CD14-positive monocyte (primary cell): ENCODE results near the gene SLC5A5. TPM values are rescaled to one million over a fixed set of nuclear protein-coding genes. Genes with fewer than 3 reads are reported as not detected.

Source experiments
- DNase-seq, 3 donors: peaks; one replicate each; pipeline ENCODE4 v3.0.0-alpha.2; 2011 to 2022
- H2AFZ ChIP-seq: 2 replicates; pipeline ENCODE4 v1.6.0; 2012; ENCODE audit warnings: mild to moderate bottlenecking, low read depth, low read length, inconsistent platforms; ENCODE audit not compliant: insufficient read depth, poor library complexity, severe bottlenecking
- H3K27ac ChIP-seq, 2 donors: 1 replicate in 1 of 2; 2 replicates in 1 of 2; pipeline ENCODE4 v1.5.1; 2012 to 2013; ENCODE audit warnings: low read length in 2 of 2, control low read depth in 1 of 2, inconsistent platforms in 1 of 2, low read depth in 1 of 2, mild to moderate bottlenecking in 1 of 2
- H3K27me3 ChIP-seq, 2 donors: one replicate each; pipeline versions ENCODE4 v1.6.0 to v1.6.1; 2011 to 2013; ENCODE audit warnings: low read length in 2 of 2; ENCODE audit not compliant: control insufficient read depth in 2 of 2, insufficient read depth in 2 of 2
- H3K36me3 ChIP-seq, 2 donors: replicated peaks in 1 of 2; 1 replicate in 1 of 2; 2 replicates in 1 of 2; pipeline versions ENCODE4 v1.5.1 to v1.6.1; 2012 to 2013; ENCODE audit warnings: low read length in 2 of 2, control low read depth in 1 of 2, inconsistent platforms in 1 of 2, mild to moderate bottlenecking in 1 of 2; ENCODE audit not compliant: insufficient read depth in 2 of 2, control insufficient read depth in 1 of 2
- H3K4me1 ChIP-seq, 2 donors: 1 replicate in 1 of 2; 2 replicates in 1 of 2; pipeline versions ENCODE4 v1.5.1 to v1.6.1; 2012 to 2013; ENCODE audit warnings: low read length in 2 of 2, control low read depth in 1 of 2, inconsistent platforms in 1 of 2, mild to moderate bottlenecking in 1 of 2, moderate library complexity in 1 of 2; ENCODE audit not compliant: insufficient read depth in 2 of 2, control insufficient read depth in 1 of 2
- H3K4me2 ChIP-seq: replicated peaks from 2 replicates; pipeline ENCODE3; 2012; ENCODE audit warnings: low read length, moderate library complexity, mild to moderate bottlenecking; ENCODE audit not compliant: poor library complexity, severe bottlenecking; ENCODE audit errors: extremely low read depth
- H3K4me3 ChIP-seq, 3 experiments: fragments of 200-600 bp in 1 of 3; sonication (generic) in 1 of 3; replicated peaks in 1 of 3; 1 replicate in 2 of 3; 2 replicates in 1 of 3; pipeline ENCODE4 v1.5.1; 2011 to 2013; ENCODE audit warnings: low read length in 3 of 3, mild to moderate bottlenecking in 3 of 3, control low read depth in 2 of 3, low read depth in 2 of 3, inconsistent platforms in 1 of 3, moderate library complexity in 1 of 3
- H3K79me2 ChIP-seq: 2 replicates; pipeline ENCODE4 v1.6.0; 2012; ENCODE audit warnings: mild to moderate bottlenecking, control low read depth, inconsistent platforms, low read length, moderate library complexity; ENCODE audit not compliant: insufficient read depth
- H3K9ac ChIP-seq: 2 replicates; pipeline ENCODE4 v1.6.0; 2017; ENCODE audit warnings: low read length, mild to moderate bottlenecking; ENCODE audit not compliant: insufficient read depth, poor library complexity, severe bottlenecking
- H3K9me3 ChIP-seq, 2 donors: replicated peaks in 1 of 2; 1 replicate in 1 of 2; 2 replicates in 1 of 2; pipeline versions ENCODE4 v1.5.1 to v1.6.1; 2012 to 2013; ENCODE audit warnings: low read length in 2 of 2, control low read depth in 1 of 2; ENCODE audit not compliant: control insufficient read depth in 1 of 2, insufficient read depth in 1 of 2
- H4K20me1 ChIP-seq: 2 replicates; pipeline ENCODE4 v1.6.0; 2012; ENCODE audit warnings: mild to moderate bottlenecking, low read length, control low read depth, moderate library complexity; ENCODE audit not compliant: insufficient read depth
- H3K27ac Mint-ChIP-seq, 7 donors: one replicate each; pipeline ENCODE4 v1.8.0; 2020; ENCODE audit warnings: mild to moderate bottlenecking in 7 of 7, mixed read lengths in 7 of 7, moderate library complexity in 6 of 7, inconsistent platforms in 2 of 7
- H3K27me3 Mint-ChIP-seq, 3 donors: one replicate each; pipeline ENCODE4 v1.8.0; 2021 to 2022; ENCODE audit warnings: low read depth in 3 of 3, mild to moderate bottlenecking in 3 of 3, mixed read lengths in 3 of 3, moderate library complexity in 3 of 3, inconsistent platforms in 1 of 3
- H3K36me3 Mint-ChIP-seq, 2 donors: one replicate each; pipeline ENCODE4 v1.8.0; 2020; ENCODE audit warnings: mixed read lengths in 2 of 2, inconsistent platforms in 1 of 2, mild to moderate bottlenecking in 1 of 2
- H3K4me1 Mint-ChIP-seq: one replicate; pipeline ENCODE4 v1.8.0; 2020; ENCODE audit warnings: mild to moderate bottlenecking, mixed read lengths
- H3K4me3 Mint-ChIP-seq, 2 donors: one replicate each; pipeline ENCODE4 v1.8.0; 2020; ENCODE audit warnings: mild to moderate bottlenecking in 2 of 2, mixed read lengths in 2 of 2, moderate library complexity in 1 of 2
- H3K9me3 Mint-ChIP-seq, 7 donors: one replicate each; pipeline ENCODE4 v1.8.0; 2020 to 2022; ENCODE audit warnings: mixed read lengths in 7 of 7, mild to moderate bottlenecking in 6 of 7, moderate library complexity in 6 of 7, inconsistent platforms in 2 of 7
- WGBS: methylation state at CpG from one replicate; pipeline ENCODE4 v1.1.5; 2013; ENCODE audit warnings: missing lambda C conversion rate; ENCODE audit not compliant: insufficient coverage; 5-methylcytosine and 5-hydroxymethylcytosine counted together
- intact Hi-C, 2 donors: fragments of 100-400 bp; cut with micrococcal nuclease; formaldehyde crosslinking; loops; one replicate each; pipeline versions ENCODE4 v1.15.0 to v1.15.1; 2023
- polyA minus RNA-seq: library from RNA; depleted of rRNA, polyadenylated mRNA; stranded (reverse); fragments of >200 nt; gene quantifications from 2 replicates; pipeline ENCODE4 v1.2.3, GENCODE V29; 2012
- polyA plus RNA-seq, 3 donors: library from polyadenylated mRNA; depleted of rRNA in 1 of 3; unstranded in 2 of 3; stranded (reverse) in 1 of 3; fragments of 300-500 nt in 2 of 3; fragments of >200 nt in 1 of 3; fragmentation: Illumina TruSeq in 2 of 3; gene quantifications; 1 replicate in 2 of 3; 2 replicates in 1 of 3; pipeline ENCODE4 v1.2.3, GENCODE V29; 2012 to 2021
- total RNA-seq, 12 experiments: library from RNA in 1 of 12; stranded (reverse) in 1 of 12; fragments of 120-200 nt in 1 of 12; gene quantifications; one replicate each; pipeline ENCODE4 v1.2.4 and lab custom pipeline; 2013 to 2026; ENCODE audit warnings: mixed read lengths in 6 of 12, inconsistent platforms in 1 of 12
- TF ChIP-seq, protein P1 (sequence below): fragments of 200-600 bp; IDR thresholded peaks from one replicate; pipeline ENCODE4 v1.8.0; 2022; ENCODE audit warnings: antibody characterized with exemption, mild to moderate bottlenecking

SLC5A5 gene
- not detected for total RNA-seq (2013)
- polyA plus RNA-seq (under 1 TPM in 1 of 3 donors, not detected in 2; 0.03 TPM), polyA minus RNA-seq (under 0.01 and 0.08 TPM in 2 replicates), total RNA-seq (lab: John Stamatoyannopoulos, UW) (0 to 0.50 (median 0.16) reads per million in 11 experiments)

DNA sequence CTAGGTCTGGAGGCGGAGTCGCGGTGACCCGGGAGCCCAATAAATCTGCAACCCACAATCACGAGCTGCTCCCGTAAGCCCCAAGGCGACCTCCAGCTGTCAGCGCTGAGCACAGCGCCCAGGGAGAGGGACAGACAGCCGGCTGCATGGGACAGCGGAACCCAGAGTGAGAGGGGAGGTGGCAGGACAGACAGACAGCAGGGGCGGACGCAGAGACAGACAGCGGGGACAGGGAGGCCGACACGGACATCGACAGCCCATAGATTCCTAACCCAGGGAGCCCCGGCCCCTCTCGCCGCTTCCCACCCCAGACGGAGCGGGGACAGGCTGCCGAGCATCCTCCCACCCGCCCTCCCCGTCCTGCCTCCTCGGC is at the start of gene SLC5A5:
Gene SLC5A5, plus strand, starts transcription at position 68 of the 373 bp plus-strand sequence. CDS start 375 bp downstream, outside the sequence.
- H3K4me3 Mint-ChIP-seq: peak within 1 kb of the TSS; percentile 47 to 84
- H2AFZ ChIP-seq: peak within 1 kb of the TSS; percentile 74
- H3K27me3 ChIP-seq: peaks cover 21 to 43% of the 10 kb centered on the region in 2 donors
- H3K79me2 ChIP-seq: no peaks in the 10 kb centered on the region
- H3K4me2 ChIP-seq: peak within 1 kb of the TSS; percentile 73
- H4K20me1 ChIP-seq: no peaks in the 10 kb centered on the region
- no peak within 1 kb of the TSS for H3K27ac ChIP-seq
- peaks cover 16% of the 10 kb centered on the region for H3K4me1 Mint-ChIP-seq
- peaks cover 19 to 21% of the 10 kb centered on the region in 2 donors for H3K4me1 ChIP-seq
- TF ChIP-seq, protein P1, sequence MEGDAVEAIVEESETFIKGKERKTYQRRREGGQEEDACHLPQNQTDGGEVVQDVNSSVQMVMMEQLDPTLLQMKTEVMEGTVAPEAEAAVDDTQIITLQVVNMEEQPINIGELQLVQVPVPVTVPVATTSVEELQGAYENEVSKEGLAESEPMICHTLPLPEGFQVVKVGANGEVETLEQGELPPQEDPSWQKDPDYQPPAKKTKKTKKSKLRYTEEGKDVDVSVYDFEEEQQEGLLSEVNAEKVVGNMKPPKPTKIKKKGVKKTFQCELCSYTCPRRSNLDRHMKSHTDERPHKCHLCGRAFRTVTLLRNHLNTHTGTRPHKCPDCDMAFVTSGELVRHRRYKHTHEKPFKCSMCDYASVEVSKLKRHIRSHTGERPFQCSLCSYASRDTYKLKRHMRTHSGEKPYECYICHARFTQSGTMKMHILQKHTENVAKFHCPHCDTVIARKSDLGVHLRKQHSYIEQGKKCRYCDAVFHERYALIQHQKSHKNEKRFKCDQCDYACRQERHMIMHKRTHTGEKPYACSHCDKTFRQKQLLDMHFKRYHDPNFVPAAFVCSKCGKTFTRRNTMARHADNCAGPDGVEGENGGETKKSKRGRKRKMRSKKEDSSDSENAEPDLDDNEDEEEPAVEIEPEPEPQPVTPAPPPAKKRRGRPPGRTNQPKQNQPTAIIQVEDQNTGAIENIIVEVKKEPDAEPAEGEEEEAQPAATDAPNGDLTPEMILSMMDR: no peak
- H3K27me3 Mint-ChIP-seq: peaks cover 41 to 54% (median 51%) of the 10 kb centered on the region in 3 donors
- peak within 1 kb of the TSS in 2 of 3 experiments; percentile 30 to 65 for H3K4me3 ChIP-seq
- H3K9ac ChIP-seq: peak within 1 kb of the TSS; percentile 21
- no peaks in the 10 kb centered on the region for H3K36me3 ChIP-seq
- H3K27ac Mint-ChIP-seq: no peak within 1 kb of the TSS
- H3K9me3 ChIP-seq: peaks cover 0 to 4% of the 10 kb centered on the region in 2 donors
- H3K36me3 Mint-ChIP-seq: no peaks in the 10 kb centered on the region
- peaks cover 0 to 9% (median 2%) of the 10 kb centered on the region in 7 donors for H3K9me3 Mint-ChIP-seq
- intact Hi-C loops: no loop called here
- WGBS: 2% methylated on average over 22 of the region's 26 CpGs
- no peak for DNase-seq

DNA sequence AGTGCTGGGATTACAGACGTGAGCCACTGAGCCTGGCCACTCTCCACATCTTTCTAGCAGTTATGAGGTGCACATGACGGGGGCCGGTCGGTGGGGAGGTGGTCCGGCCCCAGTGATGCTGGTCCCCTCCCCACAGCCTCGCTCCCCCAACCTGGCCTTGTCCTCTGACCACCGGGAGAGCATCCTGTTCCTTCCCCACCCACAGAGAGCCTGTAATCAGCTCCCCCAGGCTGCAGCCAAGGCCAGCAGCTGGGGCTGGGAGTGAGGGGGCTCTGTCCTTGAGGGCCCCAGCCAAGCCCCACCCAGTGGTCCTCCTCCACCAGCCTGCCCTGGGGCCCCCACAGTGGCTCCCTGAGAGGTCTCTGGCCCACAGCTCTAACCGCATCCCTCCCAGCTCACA is 47.4 kb upstream of the SLC5A5 start:
- H3K4me2 ChIP-seq: no peak overlapping the region
- no peaks in the 10 kb centered on the region for H3K27me3 ChIP-seq
- DNase-seq: no peak
- H2AFZ ChIP-seq: no peak overlapping the region
- no peak overlapping the region for H3K4me3 Mint-ChIP-seq
- H3K4me1 Mint-ChIP-seq: peaks cover 11% of the 10 kb centered on the region
- no peaks in the 10 kb centered on the region for H4K20me1 ChIP-seq
- H3K36me3 Mint-ChIP-seq: peaks cover 12 to 23% of the 10 kb centered on the region in 2 donors
- intact Hi-C loops: no loop called here
- H3K9me3 Mint-ChIP-seq: peaks cover 0 to 3% (median 0%) of the 10 kb centered on the region in 7 donors
- H3K27ac Mint-ChIP-seq: no peak overlapping the region
- H3K4me3 ChIP-seq: no peak overlapping the region
- TF ChIP-seq, protein P1: no peak
- H3K9ac ChIP-seq: no peak overlapping the region
- peaks cover 12 to 17% of the 10 kb centered on the region in 2 donors for H3K4me1 ChIP-seq
- H3K27me3 Mint-ChIP-seq: peaks cover 4 to 9% (median 5%) of the 10 kb centered on the region in 3 donors
- H3K79me2 ChIP-seq: no peaks in the 10 kb centered on the region
- H3K36me3 ChIP-seq: peaks cover 2 to 6% of the 10 kb centered on the region in 2 donors
- H3K9me3 ChIP-seq: no peaks in the 10 kb centered on the region
- 88% methylated on average over 5 of the region's 8 CpGs for WGBS
- H3K27ac ChIP-seq: no peak overlapping the region
